Activated T-cell treated with anti-CD3 and anti-CD28 coated beads, Interleukin-2, amount 50 U/mL, for 1 hour (primary cell): ENCODE data around the gene NAGS.
"Not testable (repeated sequence)": the region's sequence is repeated elsewhere in the genome, so short reads cannot be mapped to it uniquely, and the experiment has no call there.

Experiments used
- DNase-seq: peaks from one replicate; pipeline ENCODE4 v3.0.0-alpha.2; 2020

NAGS gene

GRCh38 chr17:44006598-44007345 lies 2.4 kb downstream of the NAGS start:
- DNase-seq, result peak; percentile 96

GRCh38 chr17:44007346-44008204 lies 3.2 kb downstream of the NAGS start:
- no peak for DNase-seq

GRCh38 chr17:44008205-44008909 lies 3.9 kb downstream of the NAGS start:
- DNase-seq, result no peak

- DNase-seq, result no peak
Measured at GRCh38 chr17:44010966-44011647, 6.7 kb downstream of the NAGS start.

- no peak for DNase-seq
Measured at GRCh38 chr17:44011876-44012275, 7.5 kb downstream of the NAGS start.

- DNase-seq, result no peak
Measured at GRCh38 chr17:44012391-44012790, 8.0 kb downstream of the NAGS start.

- no peak for DNase-seq
Measured at GRCh38 chr17:44012874-44013273, 8.5 kb downstream of the NAGS start.

GRCh38 chr17:44014133-44014436 lies 9.7 kb downstream of the NAGS start:
- no peak for DNase-seq

GRCh38 chr17:44014437-44015172 lies 10.2 kb downstream of the NAGS start, which contains the start of gene TMEM101:
TSS of gene TMEM101 (minus strand) at chr17:44014963. CDS start at chr17:44014952, 11 bp downstream.
- peak; percentile 86 for DNase-seq

- DNase-seq, result not testable (repeated sequence)
Measured at GRCh38 chr17:44021227-44021626, 16.8 kb downstream of the NAGS start.

GRCh38 chr17:44022246-44022645 lies 17.8 kb downstream of the NAGS start:
- no peak for DNase-seq

GRCh38 chr17:44023545-44024270 lies 19.3 kb downstream of the NAGS start:
- no peak for DNase-seq

- DNase-seq, result no peak
Measured at GRCh38 chr17:44024271-44024663, 19.8 kb downstream of the NAGS start.

GRCh38 chr17:44024853-44025252 lies 20.4 kb downstream of the NAGS start:
- no peak for DNase-seq

- DNase-seq, result no peak
Measured at GRCh38 chr17:44029736-44030135, 25.3 kb downstream of the NAGS start.

GRCh38 chr17:44030482-44030881 lies 26.1 kb downstream of the NAGS start:
- DNase-seq, result no peak

GRCh38 chr17:44033861-44034408 lies 29.5 kb downstream of the NAGS start:
- no peak for DNase-seq

- not testable (repeated sequence) for DNase-seq
Measured at GRCh38 chr17:44034688-44035087, 30.3 kb downstream of the NAGS start.

GRCh38 chr17:44037471-44037870 lies 33.0 kb downstream of the NAGS start:
- no peak for DNase-seq

GRCh38 chr17:44038604-44039011 lies 34.2 kb downstream of the NAGS start:
- DNase-seq, result no peak
